IPS-15b (cell line): ENCODE results near the gene MAML2.

Experiments
- H3K27me3 ChIP-seq: one replicate; pipeline ENCODE4 v1.6.1; 2013; ENCODE audit warnings: low read length; ENCODE audit not compliant: control insufficient read depth, insufficient read depth
- H3K36me3 ChIP-seq: one replicate; pipeline ENCODE4 v1.6.1; 2013; ENCODE audit warnings: low read length; ENCODE audit not compliant: control insufficient read depth, insufficient read depth
- H3K4me1 ChIP-seq: one replicate; pipeline ENCODE4 v1.6.1; 2013; ENCODE audit warnings: mild to moderate bottlenecking, low read length; ENCODE audit not compliant: control insufficient read depth, insufficient read depth
- H3K4me3 ChIP-seq: one replicate; pipeline ENCODE4 v1.5.1; 2013; ENCODE audit warnings: low read depth, low read length
- H3K9ac ChIP-seq: one replicate; pipeline ENCODE4 v1.6.1; 2013; ENCODE audit warnings: low read depth, mild to moderate bottlenecking, low read length
- H3K9me3 ChIP-seq: one replicate; pipeline ENCODE4 v1.6.1; 2013; ENCODE audit warnings: mild to moderate bottlenecking, low read length; ENCODE audit not compliant: control insufficient read depth, insufficient read depth

The MAML2 gene

GRCh38 chr11:96221244-96222070 is 121.5 kb downstream of the MAML2 start:
- no peaks in the 10 kb centered on the region for H3K36me3 ChIP-seq
- H3K9ac ChIP-seq, result no peak overlapping the region
- H3K9me3 ChIP-seq, result no peaks in the 10 kb centered on the region
- peaks cover 4% of the 10 kb centered on the region for H3K4me1 ChIP-seq
- H3K27me3 ChIP-seq, result no peaks in the 10 kb centered on the region
- H3K4me3 ChIP-seq, result no peak overlapping the region

- Histone ChIP-seq H3K4me3 (no peak overlapping the region), H3K27me3 (no peaks in the 10 kb centered on the region), H3K4me1 (peaks cover 4% of the 10 kb centered on the region), H3K9ac (no peak overlapping the region), H3K36me3 (no peaks in the 10 kb centered on the region), H3K9me3 (no peaks in the 10 kb centered on the region)
These were observed 122.9 kb downstream of the MAML2 start for GRCh38 chr11:96219981-96220623.

- Histone ChIP-seq H3K4me1 (peaks cover 8% of the 10 kb centered on the region), H3K4me3 (no peak overlapping the region)
These were observed 124.1 kb downstream of the MAML2 start for GRCh38 chr11:96218901-96219300.

GRCh38 chr11:96218006-96218405 is 125.0 kb downstream of the MAML2 start:
- H3K9me3 ChIP-seq, result no peaks in the 10 kb centered on the region
- no peaks in the 10 kb centered on the region for H3K27me3 ChIP-seq
- peaks cover 8% of the 10 kb centered on the region for H3K4me1 ChIP-seq
- H3K9ac ChIP-seq, result no peak overlapping the region
- no peak overlapping the region for H3K4me3 ChIP-seq
- H3K36me3 ChIP-seq, result no peaks in the 10 kb centered on the region

More at GRCh38 chr11:96218901-96219300, 124.1 kb downstream of the MAML2 start:
- H3K27me3 ChIP-seq, result no peaks in the 10 kb centered on the region
- H3K36me3 ChIP-seq, result no peaks in the 10 kb centered on the region
- no peak overlapping the region for H3K9ac ChIP-seq
- H3K9me3 ChIP-seq, result no peaks in the 10 kb centered on the region

- H3K4me1 ChIP-seq, result peaks cover 8% of the 10 kb centered on the region
- H3K36me3 ChIP-seq, result no peaks in the 10 kb centered on the region
- no peaks in the 10 kb centered on the region for H3K9me3 ChIP-seq
- no peak overlapping the region for H3K9ac ChIP-seq
- no peak overlapping the region for H3K4me3 ChIP-seq
- H3K27me3 ChIP-seq, result no peaks in the 10 kb centered on the region
These were observed 125.8 kb downstream of the MAML2 start for GRCh38 chr11:96217206-96217605.

- no peaks in the 10 kb centered on the region for H3K36me3 ChIP-seq
- no peak overlapping the region for H3K9ac ChIP-seq
- H3K4me1 ChIP-seq, result peaks cover 8% of the 10 kb centered on the region
- no peaks in the 10 kb centered on the region for H3K9me3 ChIP-seq
- no peak overlapping the region for H3K4me3 ChIP-seq
- no peaks in the 10 kb centered on the region for H3K27me3 ChIP-seq
These were observed 127.2 kb downstream of the MAML2 start for GRCh38 chr11:96215826-96216225.

- Histone ChIP-seq H3K9me3 (no peaks in the 10 kb centered on the region), H3K36me3 (no peaks in the 10 kb centered on the region), H3K27me3 (no peaks in the 10 kb centered on the region), H3K4me1 (peaks cover 8% of the 10 kb centered on the region), H3K9ac (no peak overlapping the region), H3K4me3 (no peak overlapping the region)
These were observed 127.7 kb downstream of the MAML2 start for GRCh38 chr11:96215110-96215782.

GRCh38 chr11:96214777-96215109 is 128.3 kb downstream of the MAML2 start:
- H3K4me3 ChIP-seq, result no peak overlapping the region
- H3K36me3 ChIP-seq, result no peaks in the 10 kb centered on the region
- peaks cover 4% of the 10 kb centered on the region for H3K4me1 ChIP-seq
- no peaks in the 10 kb centered on the region for H3K9me3 ChIP-seq
- no peaks in the 10 kb centered on the region for H3K27me3 ChIP-seq
- no peak overlapping the region for H3K9ac ChIP-seq

GRCh38 chr11:96213500-96213899 is 129.5 kb downstream of the MAML2 start:
- Histone ChIP-seq H3K4me1 (peaks cover 4% of the 10 kb centered on the region), H3K9ac (no peak overlapping the region), H3K27me3 (no peaks in the 10 kb centered on the region), H3K4me3 (no peak overlapping the region), H3K36me3 (no peaks in the 10 kb centered on the region), H3K9me3 (no peaks in the 10 kb centered on the region)

- Histone ChIP-seq H3K9me3 (no peaks in the 10 kb centered on the region), H3K9ac (no peak overlapping the region), H3K27me3 (no peaks in the 10 kb centered on the region), H3K4me3 (no peak overlapping the region), H3K4me1 (peaks cover 4% of the 10 kb centered on the region), H3K36me3 (no peaks in the 10 kb centered on the region)
These were observed 131.6 kb downstream of the MAML2 start for GRCh38 chr11:96211436-96211835.

- no peaks in the 10 kb centered on the region for H3K36me3 ChIP-seq
- H3K9ac ChIP-seq, result no peak overlapping the region
- no peaks in the 10 kb centered on the region for H3K27me3 ChIP-seq
- H3K9me3 ChIP-seq, result no peaks in the 10 kb centered on the region
- H3K4me3 ChIP-seq, result no peak overlapping the region
- H3K4me1 ChIP-seq, result peaks cover 3% of the 10 kb centered on the region
These were observed 135.2 kb downstream of the MAML2 start for GRCh38 chr11:96207459-96208449.
